Measurements from ENCODE around the gene HNRNPAB. TPM values are rescaled to one million over a fixed set of nuclear protein-coding genes. Genes with fewer than 3 reads are reported as not detected.
A peak's percentile ranks its signal among the peaks of the same experiment; 100 is the strongest.

HNRNPAB gene
- total RNA-seq, 1 experiment from 2014 or later, result 547 TPM

DNA sequence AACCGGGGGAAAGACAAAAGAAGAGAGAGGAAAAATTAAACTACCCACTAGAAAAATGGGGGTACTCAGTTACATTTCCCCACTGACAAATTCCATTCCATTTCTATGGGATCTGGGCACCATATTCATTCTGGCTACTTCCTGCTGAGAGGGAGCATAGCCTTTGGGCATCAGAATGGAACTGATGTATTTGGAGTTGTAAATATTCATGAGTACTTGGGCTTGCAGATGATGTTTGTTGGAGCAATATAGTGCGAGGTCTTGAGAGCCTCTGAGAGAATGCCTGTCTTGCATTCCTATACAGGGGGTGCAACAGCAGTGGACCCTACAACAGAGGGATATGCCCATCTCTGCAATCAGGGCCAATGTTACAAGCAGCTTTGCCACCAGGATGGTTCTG lies 33.9 kb upstream of the HNRNPAB start:
- Histone ChIP-seq H3T11ph (ENCODE audit: low read length) (no peak overlapping the region), H4K20me1 (ENCODE audit: control insufficient read depth, insufficient read depth, insufficient read length) (no peaks in the 10 kb centered on the region), H3K79me1 (ENCODE audit: insufficient read depth, low read depth, low read length, poor library complexity, severe bottlenecking) (no peaks in the 10 kb centered on the region), H2AK5ac (ENCODE audit: insufficient read length, low read length) (no peak overlapping the region), H3K56ac (ENCODE audit: insufficient read length, low read depth, low read length) (no peak overlapping the region), H3K27me3 (ENCODE audit: insufficient read depth, low read length) (no peaks in the 10 kb centered on the region), H2AFZ (ENCODE audit: low read length) (no peak overlapping the region), H4K8ac (replicated peaks; ENCODE audit: insufficient read length, low read depth, low read length) (no peak overlapping the region), H3K79me2 (ENCODE audit: insufficient read depth, low read length) (no peaks in the 10 kb centered on the region), H3K27ac (ENCODE audit: insufficient read length, low read depth, low read length) (no peak overlapping the region), H3K23ac (ENCODE audit: insufficient read length, low read depth, low read length) (no peak overlapping the region), H3K4me1 (ENCODE audit: insufficient read depth, low read length) (peaks cover 7% of the 10 kb centered on the region; the same call in 1 of the 2 replicates), H2BK5ac (ENCODE audit: insufficient read length, low read length) (no peak overlapping the region), H3K4me2 (ENCODE audit: insufficient read depth, insufficient read length, low read length) (no peak overlapping the region), H3K23me2 (ENCODE audit: insufficient read length, low read depth, low read length, poor library complexity, severe bottlenecking) (no peaks in the 10 kb centered on the region), H2BK20ac (ENCODE audit: low read depth, low read length, poor library complexity, severe bottlenecking) (no peak overlapping the region), H4K91ac (ENCODE audit: insufficient read length, low read depth, low read length) (no peak overlapping the region), H3K18ac (ENCODE audit: insufficient read length, low read depth, low read length) (no peak overlapping the region), H3K9me3 (ENCODE audit: control insufficient read depth, low read depth, low read length) (no peaks in the 10 kb centered on the region), H3K9ac (ENCODE audit: extremely low read depth, insufficient read length, low read length) (no peak overlapping the region), H3K4ac (ENCODE audit: low read depth, low read length) (no peak overlapping the region), H3K14ac (ENCODE audit: insufficient read depth, low read length) (no peak overlapping the region), H4K5ac (ENCODE audit: insufficient read length, low read depth, low read length) (no peak overlapping the region), H2BK120ac (ENCODE audit: low read depth, low read length, poor library complexity, severe bottlenecking) (no peak overlapping the region), H2BK15ac (ENCODE audit: low read depth, low read length) (no peak overlapping the region), H2BK12ac (ENCODE audit: insufficient read length, low read depth, low read length) (no peak overlapping the region)
- Mint-ChIP-seq H3K4me1 (peaks cover 11 to 14% of the 10 kb centered on the region in 2 experiments; a peak in 3 of 4 replicates), H3K4me3 (no peak overlapping the region), H3K27me3 (ENCODE audit: low read depth) (no peaks in the 10 kb centered on the region), H3K9me3 (no peaks in the 10 kb centered on the region), H3K27ac (peak overlapping the region in 1 of 3 experiments; percentile 41; a peak in 1 of 7 replicates), H3K36me3 (ENCODE audit: insufficient read depth in 1 of 3, low read depth in 3 of 3) (peaks cover 0 to 2% (median 0%) of the 10 kb centered on the region in 3 experiments; a peak in 1 of 7 replicates)
- no CpG with 5 or more reads among the region's 2 CpGs for WGBS (ENCODE audit: extremely low coverage, insufficient read length, low lambda C conversion rate)
- no peak for DNase-seq
- TF ChIP-seq, protein P1, sequence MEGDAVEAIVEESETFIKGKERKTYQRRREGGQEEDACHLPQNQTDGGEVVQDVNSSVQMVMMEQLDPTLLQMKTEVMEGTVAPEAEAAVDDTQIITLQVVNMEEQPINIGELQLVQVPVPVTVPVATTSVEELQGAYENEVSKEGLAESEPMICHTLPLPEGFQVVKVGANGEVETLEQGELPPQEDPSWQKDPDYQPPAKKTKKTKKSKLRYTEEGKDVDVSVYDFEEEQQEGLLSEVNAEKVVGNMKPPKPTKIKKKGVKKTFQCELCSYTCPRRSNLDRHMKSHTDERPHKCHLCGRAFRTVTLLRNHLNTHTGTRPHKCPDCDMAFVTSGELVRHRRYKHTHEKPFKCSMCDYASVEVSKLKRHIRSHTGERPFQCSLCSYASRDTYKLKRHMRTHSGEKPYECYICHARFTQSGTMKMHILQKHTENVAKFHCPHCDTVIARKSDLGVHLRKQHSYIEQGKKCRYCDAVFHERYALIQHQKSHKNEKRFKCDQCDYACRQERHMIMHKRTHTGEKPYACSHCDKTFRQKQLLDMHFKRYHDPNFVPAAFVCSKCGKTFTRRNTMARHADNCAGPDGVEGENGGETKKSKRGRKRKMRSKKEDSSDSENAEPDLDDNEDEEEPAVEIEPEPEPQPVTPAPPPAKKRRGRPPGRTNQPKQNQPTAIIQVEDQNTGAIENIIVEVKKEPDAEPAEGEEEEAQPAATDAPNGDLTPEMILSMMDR (conservative IDR thresholded peaks at IDR 0.05), result no peak
